ENCODE results near the gene PLSCR4. TPM values are rescaled to one million over a fixed set of nuclear protein-coding genes. Genes with fewer than 3 reads are reported as not detected.

PLSCR4 gene
- total RNA-seq, 1 experiment from 2014 or later: not detected

- in situ Hi-C loops (cut with HindIII; ENCODE audit: low sequenced_read_pairs): no loop called here
- no peak for DNase-seq (ENCODE audit: low spot score)
Measured at GRCh38 chr3:146166415-146166821, 84.5 kb downstream of the PLSCR4 start.

GRCh38 chr3:146165877-146166276, 85.0 kb downstream of the PLSCR4 start:
- no peak for DNase-seq (ENCODE audit: low spot score)
- in situ Hi-C loops (cut with HindIII; ENCODE audit: low sequenced_read_pairs): no loop called here

GRCh38 chr3:146164971-146165769, 85.7 kb downstream of the PLSCR4 start:
- DNase-seq (ENCODE audit: low spot score): no peak
- in situ Hi-C loops (cut with HindIII; ENCODE audit: low sequenced_read_pairs): no loop called here

GRCh38 chr3:146164506-146164905, 86.4 kb downstream of the PLSCR4 start:
- in situ Hi-C loops (cut with HindIII; ENCODE audit: low sequenced_read_pairs): no loop called here
- DNase-seq (ENCODE audit: low spot score): no peak

- in situ Hi-C loops (cut with HindIII; ENCODE audit: low sequenced_read_pairs): no loop called here
- DNase-seq (ENCODE audit: low spot score): no peak
Measured at GRCh38 chr3:146164071-146164470, 86.8 kb downstream of the PLSCR4 start.

- no peak for DNase-seq (ENCODE audit: low spot score)
- in situ Hi-C loops (cut with HindIII; ENCODE audit: low sequenced_read_pairs): no loop called here
Measured at GRCh38 chr3:146163584-146163983, 87.3 kb downstream of the PLSCR4 start.

GRCh38 chr3:146162561-146162960, 88.3 kb downstream of the PLSCR4 start:
- in situ Hi-C loops (cut with HindIII; ENCODE audit: low sequenced_read_pairs): no loop called here
- no peak for DNase-seq (ENCODE audit: low spot score)

GRCh38 chr3:146161663-146162002, 89.3 kb downstream of the PLSCR4 start:
- DNase-seq (ENCODE audit: low spot score): peak; percentile 56
- in situ Hi-C loops (cut with HindIII; ENCODE audit: low sequenced_read_pairs): no loop called here

GRCh38 chr3:146160964-146161662, 89.8 kb downstream of the PLSCR4 start, which contains the start of gene PLOD2:
Gene PLOD2, minus strand, starts transcription at chr3:146161184. Its CDS starts 195 bp downstream, at chr3:146160989.
- peak; percentile 40 for DNase-seq (ENCODE audit: low spot score)
- in situ Hi-C loops (cut with HindIII; ENCODE audit: low sequenced_read_pairs): no loop called here

- in situ Hi-C loops (cut with HindIII; ENCODE audit: low sequenced_read_pairs): no loop called here
Measured at GRCh38 chr3:146160321-146160963, 90.5 kb downstream of the PLSCR4 start.

GRCh38 chr3:146159616-146160320, 91.1 kb downstream of the PLSCR4 start:
- in situ Hi-C loops (cut with HindIII; ENCODE audit: low sequenced_read_pairs): no loop called here

More at GRCh38 chr3:146160321-146160963, 90.5 kb downstream of the PLSCR4 start:
- DNase-seq (ENCODE audit: low spot score): peak; percentile 80

GRCh38 chr3:146159037-146159436, 91.9 kb downstream of the PLSCR4 start:
- in situ Hi-C loops (cut with HindIII; ENCODE audit: low sequenced_read_pairs): no loop called here

More at GRCh38 chr3:146159616-146160320, 91.1 kb downstream of the PLSCR4 start:
- DNase-seq (ENCODE audit: low spot score): no peak

GRCh38 chr3:146157325-146158060, 93.4 kb downstream of the PLSCR4 start:
- in situ Hi-C loops (cut with HindIII; ENCODE audit: low sequenced_read_pairs): no loop called here

More at GRCh38 chr3:146159037-146159436, 91.9 kb downstream of the PLSCR4 start:
- no peak for DNase-seq (ENCODE audit: low spot score)

GRCh38 chr3:146156666-146157314, 94.1 kb downstream of the PLSCR4 start:
- DNase-seq (ENCODE audit: low spot score): peak; percentile 18
- in situ Hi-C loops (cut with HindIII; ENCODE audit: low sequenced_read_pairs): no loop called here

More at GRCh38 chr3:146157325-146158060, 93.4 kb downstream of the PLSCR4 start:
- DNase-seq (ENCODE audit: low spot score): peak; percentile 10

- in situ Hi-C loops (cut with HindIII; ENCODE audit: low sequenced_read_pairs): no loop called here
- DNase-seq (ENCODE audit: low spot score): peak; percentile 62
Measured at GRCh38 chr3:146156095-146156494, 94.8 kb downstream of the PLSCR4 start.

GRCh38 chr3:146154995-146155394, 95.9 kb downstream of the PLSCR4 start:
- no peak for DNase-seq (ENCODE audit: low spot score)
- in situ Hi-C loops (cut with HindIII; ENCODE audit: low sequenced_read_pairs): no loop called here

GRCh38 chr3:146154316-146154715, 96.6 kb downstream of the PLSCR4 start:
- DNase-seq (ENCODE audit: low spot score): no peak
- in situ Hi-C loops (cut with HindIII; ENCODE audit: low sequenced_read_pairs): no loop called here

- DNase-seq (ENCODE audit: low spot score): no peak
- in situ Hi-C loops (cut with HindIII; ENCODE audit: low sequenced_read_pairs): no loop called here
Measured at GRCh38 chr3:146153429-146153828, 97.5 kb downstream of the PLSCR4 start.
